AG08396 (cell line): ENCODE results near the gene MGRN1.

Experiments
- DNase-seq: peaks from one replicate; pipeline ENCODE4 v3.0.0; 2012; ENCODE audit warnings: low spot score, mixed read lengths

MGRN1 gene

GRCh38 chr16:4604401-4604800 is 20.2 kb upstream of the MGRN1 start:
- DNase-seq: no peak

GRCh38 chr16:4606354-4606753 is 18.3 kb upstream of the MGRN1 start:
- DNase-seq: no peak

- no peak for DNase-seq
Measured at GRCh38 chr16:4607841-4608703, 16.6 kb upstream of the MGRN1 start.

- DNase-seq: no peak
Measured at GRCh38 chr16:4608704-4608980, 16.0 kb upstream of the MGRN1 start.

- no peak for DNase-seq
Measured at GRCh38 chr16:4609200-4610010, 15.2 kb upstream of the MGRN1 start.

- no peak for DNase-seq
Measured at GRCh38 chr16:4610011-4611005, 14.3 kb upstream of the MGRN1 start.

- DNase-seq: peak; percentile 60
Measured at GRCh38 chr16:4611337-4612021, 13.1 kb upstream of the MGRN1 start.

GRCh38 chr16:4612474-4612931 is 12.1 kb upstream of the MGRN1 start:
- no peak for DNase-seq

- DNase-seq: no peak
Measured at GRCh38 chr16:4612977-4613635, 11.5 kb upstream of the MGRN1 start.

GRCh38 chr16:4613636-4614570 is 10.7 kb upstream of the MGRN1 start:
- DNase-seq: peak; percentile 65

- peak; percentile 94 for DNase-seq
Measured at GRCh38 chr16:4614571-4615383, 9.8 kb upstream of the MGRN1 start, which contains the start of gene UBALD1. UBALD1 (minus strand) TSS chr16:4614888; CDS start chr16:4614797, 91 bp downstream.

GRCh38 chr16:4615384-4616046 is 9.1 kb upstream of the MGRN1 start:
- DNase-seq: no peak

GRCh38 chr16:4616047-4616811 is 8.4 kb upstream of the MGRN1 start:
- peak; percentile 99 for DNase-seq

GRCh38 chr16:4617880-4618279 is 6.7 kb upstream of the MGRN1 start:
- DNase-seq: no peak

GRCh38 chr16:4618645-4619418 is 5.8 kb upstream of the MGRN1 start:
- no peak for DNase-seq

GRCh38 chr16:4623593-4623992 is 1.0 kb upstream of the MGRN1 start:
- no peak for DNase-seq
